GM18505 (cell line): Measurements from ENCODE around the gene RHOXF2.
"Not testable (repeated sequence)": the region's sequence is repeated elsewhere in the genome, so short reads cannot be mapped to it uniquely, and the experiment has no call there.

Experiments
- ATAC-seq: cut with Tn5 transposase; IDR thresholded peaks from one replicate; pipeline ENCODE4 v1.9.1; 2021; ENCODE audit not compliant: unreplicated experiment
- POLR2A ChIP-seq: IDR thresholded peaks from 4 replicates; pipeline ENCODE4 v1.6.1; 2011; ENCODE audit warnings: borderline replicate concordance; ENCODE audit not compliant: insufficient read depth, insufficient read length; ENCODE audit errors: extremely low read depth

Gene RHOXF2, protein sequence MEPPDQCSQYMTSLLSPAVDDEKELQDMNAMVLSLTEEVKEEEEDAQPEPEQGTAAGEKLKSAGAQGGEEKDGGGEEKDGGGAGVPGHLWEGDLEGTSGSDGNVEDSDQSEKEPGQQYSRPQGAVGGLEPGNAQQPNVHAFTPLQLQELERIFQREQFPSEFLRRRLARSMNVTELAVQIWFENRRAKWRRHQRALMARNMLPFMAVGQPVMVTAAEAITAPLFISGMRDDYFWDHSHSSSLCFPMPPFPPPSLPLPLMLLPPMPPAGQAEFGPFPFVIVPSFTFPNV

DNA sequence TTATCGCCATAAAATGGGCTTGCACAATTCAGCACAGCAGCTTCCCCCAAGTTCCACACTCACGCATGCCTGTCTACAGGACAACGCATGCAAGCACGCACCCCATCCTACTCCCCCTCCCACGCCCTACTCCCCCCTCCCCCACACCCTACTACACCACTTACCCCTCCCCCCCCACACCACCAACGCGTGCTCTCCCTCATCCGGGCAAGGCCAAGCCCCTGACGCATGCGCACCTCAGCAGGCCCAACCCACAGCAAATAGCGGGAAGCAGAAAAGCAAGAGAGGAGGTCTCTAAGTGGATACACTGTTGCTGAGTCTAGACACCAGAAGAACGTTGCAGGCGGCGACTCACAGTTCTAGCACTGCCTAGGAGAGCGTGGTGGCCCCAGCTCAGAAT lies at the start of gene RHOXF2:
Gene RHOXF2 (plus strand): TSS at position 301 of the 400 bp plus-strand sequence. CDS start 138 bp downstream, outside the sequence.
- not testable (repeated sequence) for ATAC-seq

DNA sequence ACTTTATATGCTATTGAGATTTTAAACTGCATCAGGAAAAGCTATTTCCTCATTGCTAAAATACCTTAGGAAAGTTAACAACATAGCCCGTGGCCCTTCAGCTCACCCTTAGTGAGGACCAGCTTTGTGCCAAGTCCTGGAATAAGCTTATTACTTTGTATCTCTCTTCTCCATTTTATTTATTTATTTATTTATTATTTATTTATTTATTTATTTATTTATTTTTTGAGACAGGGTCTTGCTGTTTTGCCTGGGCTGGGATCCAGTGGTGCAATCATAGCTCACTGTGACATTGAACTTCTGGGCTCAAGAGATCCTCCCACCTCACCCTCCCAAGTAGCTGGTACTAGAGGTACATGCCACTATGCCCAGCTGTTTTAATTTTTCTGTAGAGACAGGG lies 49.0 kb upstream of the RHOXF2 start:
- no peak for TF ChIP-seq POLR2A
- no peak for ATAC-seq

DNA sequence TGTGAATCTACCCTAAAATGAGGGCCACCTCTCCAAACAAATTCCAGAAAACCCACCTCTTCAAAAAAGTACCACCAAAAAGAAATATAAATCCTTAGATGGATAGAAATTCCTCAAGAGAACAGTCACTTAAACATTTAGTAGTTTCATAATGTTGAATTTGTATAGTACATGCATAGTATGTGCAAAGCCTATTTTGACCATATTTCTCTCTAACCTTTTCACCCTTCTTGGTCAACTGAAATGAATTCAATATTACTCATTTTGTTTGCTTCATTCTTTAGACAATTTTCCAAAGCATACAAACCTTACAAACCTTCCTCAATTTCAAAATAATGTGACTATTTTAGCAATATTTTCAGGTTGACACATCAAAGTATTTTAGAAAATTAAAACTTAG lies 46.8 kb upstream of the RHOXF2 start:
- no peak for ATAC-seq
- TF ChIP-seq POLR2A: no peak

DNA sequence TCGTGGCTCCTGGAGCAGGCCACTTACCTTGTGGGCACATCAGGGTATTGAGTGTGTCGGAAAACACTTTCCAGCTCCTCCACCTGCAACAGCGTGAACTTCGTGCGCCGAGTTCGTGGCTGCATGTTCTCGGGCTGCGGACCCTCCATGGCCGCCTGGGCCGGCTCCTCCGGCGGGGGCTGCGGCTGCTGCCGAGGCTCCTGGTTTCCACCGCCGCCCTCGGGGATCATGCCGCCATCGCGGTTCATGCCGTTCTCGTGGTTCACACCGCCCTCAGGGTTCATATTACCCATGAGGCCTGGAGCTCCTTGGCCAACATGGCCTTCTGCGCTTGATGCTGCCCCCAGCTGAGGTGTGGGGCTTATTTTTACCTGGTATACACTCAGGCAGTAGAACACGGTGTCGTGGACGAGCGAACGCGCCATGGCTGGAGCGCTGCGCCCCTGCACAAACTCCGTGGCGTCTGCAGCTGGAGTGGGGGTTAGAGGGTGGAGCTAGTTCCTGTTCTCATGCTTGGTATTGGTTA lies 42.9 kb upstream of the RHOXF2 start, which contains the start of gene RHOXF1:
Gene RHOXF1 (minus strand): TSS at position 476 of the 526 bp plus-strand sequence. CDS start 51 bp downstream, at position 425.
- no peak for ATAC-seq
- no peak for TF ChIP-seq POLR2A

DNA sequence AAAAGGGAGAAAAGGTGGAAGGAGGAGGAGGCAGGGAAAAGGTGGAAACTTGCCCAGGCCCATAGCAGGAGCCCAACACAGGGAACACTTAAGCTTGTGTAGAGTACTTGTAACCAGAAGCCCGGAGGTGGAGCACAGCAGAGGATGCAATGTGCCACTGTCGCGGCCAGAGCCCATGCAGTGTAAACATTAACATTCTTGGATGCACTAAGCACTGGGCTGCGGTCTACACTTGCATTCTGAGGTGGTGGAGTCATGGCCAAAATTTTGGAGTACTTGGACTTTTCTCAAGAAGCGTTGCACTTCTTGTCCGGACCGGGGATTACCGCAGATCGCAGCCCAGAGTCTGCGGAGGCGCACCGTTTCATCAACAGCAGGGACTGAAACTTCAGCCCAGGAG lies 38.2 kb upstream of the RHOXF2 start:
- no peak for ATAC-seq
- no peak for TF ChIP-seq POLR2A

DNA sequence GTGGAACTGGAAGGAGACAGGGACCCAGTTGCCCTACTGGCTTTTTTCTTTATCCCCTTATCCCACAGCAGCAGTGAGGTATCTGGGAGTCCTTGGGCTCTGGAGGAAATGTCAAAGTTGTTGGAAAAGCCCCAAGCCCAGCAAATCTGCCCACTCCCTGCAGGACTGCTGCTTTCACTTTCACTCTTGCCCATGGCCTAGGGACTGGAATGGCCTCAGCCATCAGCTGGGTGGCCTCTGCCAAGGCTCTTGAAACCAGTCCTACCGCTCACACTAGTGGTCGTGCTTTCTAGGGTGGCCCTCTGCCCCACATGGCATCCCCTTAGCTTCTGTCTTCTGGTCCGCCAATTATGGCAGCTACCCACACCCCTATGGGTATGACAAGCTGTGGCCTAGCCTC lies 33.0 kb upstream of the RHOXF2 start:
- no peak for ATAC-seq
- TF ChIP-seq POLR2A: no peak

DNA sequence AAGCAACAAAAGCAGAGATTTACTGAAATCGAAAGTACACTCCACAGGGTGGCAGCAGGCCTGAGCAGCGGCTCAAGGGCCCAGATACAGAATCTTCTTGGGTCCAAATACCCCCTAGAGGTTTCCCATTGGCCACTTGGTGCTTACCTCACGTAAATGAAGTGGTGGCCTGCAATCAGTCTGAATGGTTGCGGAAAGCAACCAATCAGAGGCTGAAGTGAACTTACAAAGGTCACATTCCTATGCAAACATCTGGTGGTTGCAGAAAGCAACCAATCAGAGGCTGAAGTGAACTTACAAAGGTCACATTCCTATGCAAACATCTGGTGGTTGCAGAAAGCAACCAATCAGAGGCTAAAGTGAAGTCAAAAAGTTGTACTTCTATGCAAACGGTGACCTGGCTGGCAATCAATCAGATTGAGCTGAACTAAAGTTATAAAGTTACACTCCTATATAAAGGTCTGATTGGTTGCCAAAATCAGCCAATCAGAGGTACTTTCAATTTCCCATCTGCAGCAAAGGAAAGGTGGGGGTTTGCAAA lies 30.0 kb upstream of the RHOXF2 start:
- not testable (repeated sequence) for ATAC-seq

DNA sequence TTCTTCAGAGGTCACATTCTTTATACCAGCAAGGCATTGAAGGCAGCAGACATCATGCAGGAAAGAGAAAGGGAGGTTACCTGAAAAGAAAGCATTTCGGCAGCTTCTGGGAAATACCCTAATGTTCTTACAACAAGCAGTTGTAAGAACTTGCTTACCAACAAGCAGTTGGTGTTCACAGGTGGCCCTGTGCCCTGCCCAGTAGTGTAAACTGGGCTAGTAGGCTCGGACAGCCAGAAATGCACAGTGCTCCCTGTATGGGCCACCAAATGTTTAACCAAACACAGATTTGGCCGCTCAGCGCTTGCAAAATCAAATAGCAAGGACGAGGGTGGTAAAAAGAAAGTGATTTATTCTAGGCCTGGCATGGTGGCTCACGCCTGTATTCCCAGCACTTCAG lies 22.3 kb upstream of the RHOXF2 start:
- TF ChIP-seq POLR2A: no peak
- ATAC-seq: no peak

DNA sequence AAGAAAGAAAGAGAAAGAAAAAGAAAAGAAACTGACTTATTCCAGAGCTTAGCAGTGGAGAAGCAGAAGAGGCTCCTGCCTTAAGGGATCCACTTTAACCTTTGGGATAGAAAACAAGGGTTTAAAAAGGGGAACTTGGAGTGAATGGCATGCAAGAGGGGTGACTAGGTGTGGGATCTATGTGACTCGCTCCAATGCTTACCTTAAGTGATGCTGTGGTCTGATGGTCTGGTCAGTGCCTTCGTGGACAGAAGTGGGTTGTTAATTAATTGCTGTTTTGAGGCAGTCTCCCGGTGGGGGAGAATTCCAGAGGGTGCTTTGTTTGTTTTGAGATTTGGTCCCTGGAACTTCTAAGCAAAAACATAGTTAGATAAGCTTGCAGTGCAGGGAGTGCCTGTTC lies 21.6 kb upstream of the RHOXF2 start:
- ATAC-seq: no peak
- no peak for TF ChIP-seq POLR2A

DNA sequence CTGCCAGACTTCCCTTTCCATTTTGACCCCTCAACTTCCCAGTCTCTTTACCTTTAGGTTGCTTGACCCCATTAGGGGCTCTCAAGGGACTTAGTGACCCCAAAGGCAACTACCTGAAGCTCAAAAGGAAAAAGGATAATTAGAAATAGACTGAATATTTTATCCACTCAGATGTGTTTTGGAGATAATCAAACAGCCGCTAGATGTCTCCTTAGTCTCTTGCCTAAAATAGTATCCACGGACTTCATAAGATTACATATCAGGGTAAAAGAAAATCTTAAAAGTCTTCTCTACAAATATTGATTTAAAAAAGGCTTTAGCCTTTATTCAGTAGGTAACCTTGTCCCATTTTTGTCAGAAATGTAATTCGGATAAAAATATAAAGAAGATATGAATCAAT lies 21.0 kb upstream of the RHOXF2 start:
- TF ChIP-seq POLR2A: no peak
- no peak for ATAC-seq

DNA sequence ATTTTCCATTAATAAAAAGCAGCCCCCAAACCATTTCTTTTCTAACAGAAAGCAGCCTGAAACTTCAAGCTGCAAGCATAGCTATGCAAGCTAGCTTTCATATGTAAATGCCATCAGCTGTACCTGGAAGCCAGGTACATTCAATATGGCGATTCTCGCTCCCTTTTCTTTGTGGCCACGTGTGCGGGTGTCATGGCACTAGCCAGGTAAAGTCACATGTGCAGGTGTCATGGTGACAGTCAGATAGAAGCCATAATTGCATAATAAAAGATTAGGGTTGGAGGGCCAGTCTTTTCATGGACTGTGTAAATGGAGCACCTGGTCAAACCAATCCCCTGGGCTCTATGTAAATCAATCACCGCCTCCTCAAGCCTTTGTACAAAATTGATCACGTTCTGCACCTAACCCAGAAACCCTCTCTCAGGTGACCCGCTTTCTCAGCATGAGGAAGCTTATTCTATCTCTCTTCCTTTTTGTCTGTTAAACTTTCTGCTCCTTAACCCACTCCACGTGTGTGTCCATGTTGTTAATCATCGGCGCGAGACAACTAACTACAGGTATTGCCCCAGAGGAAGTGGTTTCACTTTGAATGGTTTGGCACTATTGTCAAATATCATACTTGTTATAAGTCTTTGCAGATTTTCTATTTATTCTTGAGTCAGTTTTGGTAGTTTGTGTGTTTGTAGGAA lies 18.0 kb upstream of the RHOXF2 start:
- no peak for ATAC-seq

DNA sequence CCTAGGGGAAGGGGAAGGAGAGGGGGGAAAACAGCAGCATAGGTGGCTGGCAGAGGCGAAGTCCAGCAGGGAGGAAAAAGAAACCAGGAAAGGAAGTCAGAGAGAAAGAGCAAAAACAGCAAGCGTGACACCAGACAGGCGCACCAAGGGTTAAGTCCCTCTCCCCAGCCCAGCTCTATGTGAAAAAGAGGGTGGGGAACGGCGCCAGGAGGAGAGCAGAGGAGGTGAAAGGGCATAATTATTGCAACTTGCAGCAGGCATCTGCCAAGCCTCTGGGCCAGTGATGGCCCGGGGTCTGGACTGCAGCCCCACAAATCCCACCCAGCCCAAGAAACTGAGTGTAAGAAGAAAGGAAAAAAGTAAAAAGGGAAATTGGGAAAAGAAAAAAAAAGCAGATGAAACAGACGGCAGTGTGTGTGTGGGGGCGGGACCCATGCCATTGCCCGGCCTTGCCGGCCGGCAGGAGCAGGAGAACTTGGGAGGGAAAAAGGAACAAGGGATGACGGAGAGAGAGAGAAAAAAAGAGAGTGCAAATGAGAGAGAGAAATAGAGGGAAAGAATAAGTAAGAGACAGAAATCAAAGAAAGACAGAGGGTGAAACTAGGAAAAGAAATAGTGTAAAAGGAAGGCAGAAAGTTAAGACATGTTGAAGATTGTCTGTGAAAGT lies 14.1 kb upstream of the RHOXF2 start:
- no peak for ATAC-seq
- TF ChIP-seq POLR2A: no peak

More for the DNA sequence above, 18.0 kb upstream of the RHOXF2 start:
- TF ChIP-seq POLR2A: no peak

DNA sequence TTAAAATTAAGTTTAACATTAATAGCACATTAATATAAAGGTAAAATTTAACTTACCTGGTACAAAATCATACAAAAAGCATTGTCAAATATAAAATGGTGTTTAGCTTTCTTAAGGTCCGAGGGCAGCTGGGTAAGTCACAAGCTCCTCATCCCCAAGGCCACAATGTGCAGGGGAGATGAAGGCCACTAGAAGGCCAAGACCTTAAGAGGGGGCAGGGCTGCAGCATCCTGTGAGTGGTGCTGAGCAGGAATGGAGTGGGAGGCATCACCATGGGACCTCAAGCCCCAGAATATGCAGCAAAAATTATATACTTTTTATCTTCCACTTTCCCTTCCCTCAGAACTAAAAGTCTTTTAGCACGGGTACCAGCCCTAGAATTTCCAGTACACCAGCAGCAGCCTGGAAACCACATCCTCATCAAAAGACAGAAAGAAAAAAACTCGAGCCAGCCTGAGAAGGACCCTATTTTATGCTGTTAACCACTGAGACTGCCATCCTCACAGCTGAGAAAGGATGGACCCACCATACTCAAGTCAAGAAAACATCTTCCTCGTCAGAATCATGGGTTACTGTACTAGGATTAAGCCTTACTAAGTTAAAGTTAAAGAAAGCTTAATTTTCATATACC lies 13.0 kb upstream of the RHOXF2 start:
- no peak for TF ChIP-seq POLR2A
- ATAC-seq: no peak

DNA sequence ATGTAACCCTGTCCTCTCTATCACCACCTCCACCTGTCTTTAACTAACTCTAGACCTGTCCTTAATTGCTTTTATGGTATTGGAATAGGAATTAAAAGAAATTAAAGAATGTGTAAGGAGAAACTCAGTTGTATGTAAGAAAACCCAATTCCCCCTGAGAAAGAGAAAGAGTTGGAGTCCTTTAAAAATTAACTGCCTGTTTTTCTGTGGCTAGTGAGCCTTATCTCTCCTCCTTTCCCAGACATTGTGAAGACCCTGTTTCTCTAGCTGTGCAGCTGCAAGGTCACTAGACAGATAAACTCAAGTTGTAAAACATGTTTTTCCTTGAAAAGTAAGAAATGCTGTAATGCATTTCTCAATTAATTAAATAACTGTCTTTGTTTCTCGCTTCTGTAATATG lies 12.1 kb upstream of the RHOXF2 start:
- ATAC-seq: not testable (repeated sequence)

DNA sequence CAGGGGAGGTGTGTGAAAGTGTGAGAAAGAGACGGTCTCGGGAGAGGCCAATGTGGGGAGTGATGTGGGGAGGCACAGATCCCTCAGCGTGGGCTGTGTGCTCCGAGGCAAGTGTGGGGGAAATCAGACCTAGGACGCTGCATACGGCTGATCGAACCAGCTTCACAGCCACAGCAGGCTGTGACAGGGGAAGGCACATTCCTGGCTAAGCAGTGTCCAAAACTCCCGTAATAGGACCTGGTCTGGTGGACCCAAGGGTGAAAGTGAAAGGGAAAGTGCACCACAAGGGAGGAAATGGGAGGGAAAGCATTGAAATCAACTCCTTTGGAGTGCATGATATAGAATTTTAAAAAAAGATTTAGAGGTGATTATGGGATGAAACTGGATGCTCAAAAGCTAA lies 10.9 kb upstream of the RHOXF2 start:
- ATAC-seq: no peak
- no peak for TF ChIP-seq POLR2A

DNA sequence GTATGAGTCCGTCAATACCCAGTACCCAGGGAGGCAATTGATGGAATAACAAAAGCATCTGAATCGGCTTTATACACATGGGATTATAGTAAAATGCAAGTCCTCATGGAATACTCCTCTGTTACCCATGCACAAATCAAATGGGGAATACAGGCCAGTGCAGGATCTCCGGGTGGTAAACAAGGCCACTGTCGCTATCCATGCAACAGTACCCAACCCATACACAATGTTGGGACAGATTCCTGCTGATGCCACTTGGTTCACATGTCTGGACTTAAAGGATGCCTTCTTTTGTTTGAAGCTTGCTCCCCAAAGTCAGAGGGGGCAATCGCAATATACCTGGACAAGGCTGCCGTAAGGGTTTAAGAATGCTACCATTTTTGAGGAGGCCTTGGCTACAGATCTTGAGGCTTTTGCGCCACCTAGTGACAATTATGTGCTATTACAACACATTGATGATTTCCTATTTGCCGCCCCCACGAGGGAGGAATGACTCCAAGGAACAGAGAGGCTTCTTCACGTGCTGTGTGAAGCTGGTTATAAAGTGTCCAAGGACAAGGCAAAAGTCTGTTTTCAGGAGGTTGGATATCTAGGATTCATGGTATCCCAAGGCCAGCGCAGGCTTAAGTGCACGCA lies 8.2 kb upstream of the RHOXF2 start:
- ATAC-seq: not testable (repeated sequence)

DNA sequence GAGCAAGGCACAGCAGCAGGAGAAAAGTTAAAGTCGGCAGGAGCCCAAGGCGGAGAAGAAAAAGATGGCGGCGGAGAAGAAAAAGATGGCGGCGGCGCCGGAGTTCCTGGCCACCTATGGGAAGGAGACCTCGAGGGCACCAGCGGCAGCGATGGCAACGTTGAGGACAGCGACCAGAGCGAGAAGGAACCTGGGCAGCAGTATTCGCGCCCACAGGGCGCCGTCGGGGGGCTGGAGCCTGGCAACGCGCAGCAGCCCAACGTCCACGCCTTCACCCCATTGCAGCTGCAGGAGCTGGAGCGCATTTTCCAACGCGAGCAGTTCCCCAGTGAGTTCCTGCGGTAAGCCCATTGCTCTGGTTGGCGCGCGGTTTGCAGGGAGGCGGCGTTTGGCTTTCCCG lies 673 bp downstream of the RHOXF2 start:
- not testable (repeated sequence) for ATAC-seq

DNA sequence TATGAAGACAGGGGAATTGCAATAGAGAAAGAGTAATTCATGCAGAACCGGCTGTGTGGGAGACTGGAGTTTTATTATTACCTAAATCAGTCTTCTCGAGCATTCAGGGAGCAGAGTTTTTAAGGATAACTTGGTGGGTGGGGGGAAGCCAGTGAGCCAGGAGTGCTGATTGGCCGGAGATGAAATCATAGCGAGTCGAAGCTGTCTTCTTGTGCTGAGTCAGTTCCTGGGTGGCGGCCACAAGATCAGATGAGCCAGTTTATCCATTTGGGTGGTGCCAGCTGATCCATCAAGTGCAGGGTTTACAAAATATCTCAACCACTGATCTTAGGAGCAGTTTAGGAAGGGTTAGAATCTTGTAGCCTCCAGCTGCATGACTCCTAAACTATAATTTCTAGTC lies 34.8 kb downstream of the RHOXF2 start:
- not testable (repeated sequence) for ATAC-seq

DNA sequence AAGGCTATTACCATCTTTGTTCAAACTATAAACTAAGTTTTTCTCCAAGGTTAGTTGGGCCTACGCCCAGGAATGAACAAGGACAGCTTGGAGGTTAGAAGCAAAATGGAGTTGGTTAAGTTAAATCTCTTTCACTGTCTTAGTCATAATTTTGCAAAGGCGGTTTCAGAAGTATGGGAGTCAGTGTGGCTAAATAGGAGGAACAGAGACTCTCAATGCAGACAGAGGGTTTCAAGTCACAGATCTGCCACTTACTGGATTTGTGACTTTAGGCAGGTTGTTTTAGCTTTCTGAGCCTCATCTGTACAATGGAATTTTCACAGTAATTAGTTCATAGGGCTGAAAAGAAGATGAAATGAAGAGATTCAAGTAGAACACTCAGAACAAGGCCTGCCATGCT lies 35.3 kb downstream of the RHOXF2 start:
- ATAC-seq: peak; percentile 75

DNA sequence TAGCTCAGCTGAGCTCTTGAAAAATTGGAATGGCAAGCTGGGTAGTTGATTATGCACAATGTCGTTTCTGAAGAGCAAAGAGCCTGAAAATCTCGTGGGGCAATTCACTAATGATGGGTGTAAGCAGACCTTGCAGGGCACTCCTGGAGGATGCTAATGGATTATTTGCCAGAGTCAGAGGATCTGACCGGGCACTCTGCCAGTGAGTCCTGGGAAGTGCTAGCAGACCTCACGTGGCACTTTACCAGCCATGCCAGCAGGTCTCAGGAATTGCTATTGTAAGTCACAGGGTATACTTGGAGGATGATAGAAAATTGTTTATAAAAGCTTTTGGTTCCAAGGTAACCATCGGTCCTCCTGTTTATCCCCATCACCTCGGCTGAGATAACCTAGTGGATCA lies 37.4 kb downstream of the RHOXF2 start:
- ATAC-seq: not testable (repeated sequence)
